Adipocyte (in vitro differentiated cells): Measurements from ENCODE around the gene CD82.
A peak's percentile ranks its signal among the peaks of the same experiment; 100 is the strongest.
"Not testable (repeated sequence)": the region's sequence is repeated elsewhere in the genome, so short reads cannot be mapped to it uniquely, and the experiment has no call there.

Experiments
- DNase-seq: peaks from one replicate; pipeline ENCODE4 v3.0.0-alpha.2; 2015; ENCODE audit warnings: low read depth
- H3K27me3 ChIP-seq: replicated peaks from 2 replicates; pipeline ENCODE4 v1.7.0; 2013; ENCODE audit warnings: mild to moderate bottlenecking, low read length, moderate library complexity; ENCODE audit not compliant: control insufficient read depth, insufficient read depth
- H3K36me3 ChIP-seq: 2 replicates; pipeline ENCODE4 v1.7.0; 2013; ENCODE audit warnings: low read length, mild to moderate bottlenecking, moderate library complexity; ENCODE audit not compliant: control insufficient read depth, insufficient read depth, severe bottlenecking
- H3K4me1 ChIP-seq: 2 replicates; pipeline ENCODE4 v1.7.0; 2013; ENCODE audit warnings: mild to moderate bottlenecking, low read length, moderate library complexity; ENCODE audit not compliant: control insufficient read depth, insufficient read depth
- H3K4me3 ChIP-seq: 2 replicates; pipeline ENCODE4 v1.7.0; 2013; ENCODE audit warnings: mild to moderate bottlenecking, low read length, moderate library complexity
- H3K9ac ChIP-seq: 2 replicates; pipeline ENCODE4 v1.7.0; 2013; ENCODE audit warnings: mild to moderate bottlenecking, low read length, moderate library complexity
- H3K9me3 ChIP-seq: 2 replicates; pipeline ENCODE4 v1.7.0; 2013; ENCODE audit warnings: mild to moderate bottlenecking, low read length, moderate library complexity; ENCODE audit not compliant: control insufficient read depth

The CD82 gene

GRCh38 chr11:44632466-44633123 is 67.1 kb downstream of the CD82 start:
- DNase-seq = no peak
- Histone ChIP-seq H3K4me3 (no peak overlapping the region), H3K9ac (no peak overlapping the region), H3K27me3 (peaks cover 15% of the 10 kb centered on the region), H3K9me3 (no peaks in the 10 kb centered on the region), H3K4me1 (peaks cover 22% of the 10 kb centered on the region), H3K36me3 (no peaks in the 10 kb centered on the region)

DNA sequence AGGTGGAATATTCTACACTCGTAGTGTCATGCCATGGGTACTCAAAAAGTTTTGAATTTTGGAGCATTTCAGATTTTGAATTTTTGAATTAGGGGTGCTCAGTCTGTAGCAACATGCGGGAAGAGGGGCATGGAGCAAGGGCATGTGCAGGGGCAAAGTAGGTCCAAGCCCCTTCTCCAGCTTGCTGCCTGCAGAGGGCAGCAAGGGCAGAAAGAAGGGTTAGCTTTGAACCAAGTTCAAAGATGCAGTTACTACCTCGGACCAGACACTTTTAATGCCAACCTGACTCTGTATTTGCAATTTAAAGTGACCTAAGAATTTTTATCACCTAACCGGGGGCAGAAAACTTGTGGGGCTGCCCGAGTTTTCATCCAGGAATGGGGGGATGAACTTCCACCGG is 68.2 kb downstream of the CD82 start:
- Histone ChIP-seq H3K27me3 (peaks cover 11% of the 10 kb centered on the region), H3K36me3 (no peaks in the 10 kb centered on the region), H3K4me1 (peaks cover 16% of the 10 kb centered on the region), H3K9me3 (no peaks in the 10 kb centered on the region), H3K9ac (no peak overlapping the region), H3K4me3 (no peak overlapping the region)
- DNase-seq = peak; percentile 15

DNA sequence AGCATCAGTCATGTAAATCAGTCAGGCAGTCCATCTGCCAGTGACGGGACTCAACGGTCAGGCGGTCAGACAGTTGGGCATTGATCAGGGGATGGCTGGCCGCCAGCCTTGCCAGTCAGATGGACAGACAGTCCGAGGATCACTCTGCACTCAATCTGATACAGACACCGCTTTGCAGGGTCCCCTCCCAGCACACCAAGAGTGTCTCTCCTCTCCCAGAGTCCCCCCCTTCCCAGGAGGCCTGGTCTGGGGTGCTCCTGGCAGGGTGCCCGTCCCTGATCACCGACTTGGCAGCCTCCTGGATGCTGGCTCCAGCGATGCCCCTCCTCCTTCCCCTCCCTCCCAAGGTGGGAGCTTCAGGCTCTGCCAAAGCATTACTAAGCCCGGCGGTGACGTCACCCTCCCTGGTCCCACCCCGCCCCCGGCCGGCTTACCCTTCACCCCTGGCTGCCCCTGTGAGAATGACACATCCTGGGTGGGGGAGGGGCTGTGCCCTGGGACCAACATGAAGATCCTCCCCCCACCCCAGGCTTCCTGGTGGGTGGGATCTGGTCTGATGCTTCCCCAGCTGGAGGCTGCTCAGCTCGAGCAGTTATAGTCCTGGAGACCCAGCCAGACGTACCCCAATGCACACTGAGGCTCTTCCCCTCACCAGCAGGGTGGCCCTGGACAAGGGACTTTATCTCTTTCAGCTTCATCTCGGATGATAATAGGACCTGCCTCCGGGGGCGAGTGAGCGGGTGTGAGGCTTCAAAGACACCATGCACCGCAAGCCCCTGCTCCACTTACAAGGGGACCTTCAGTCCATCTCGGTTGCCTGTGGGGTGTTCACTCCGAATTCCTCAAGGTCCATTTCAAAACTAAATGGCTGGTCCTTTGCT is 69.2 kb downstream of the CD82 start:
- H3K4me3 ChIP-seq = no peak overlapping the region
- H3K9me3 ChIP-seq = no peaks in the 10 kb centered on the region
- peak; percentile 32 for DNase-seq
- no peak overlapping the region for H3K9ac ChIP-seq
- H3K36me3 ChIP-seq = no peaks in the 10 kb centered on the region
- peaks cover 16% of the 10 kb centered on the region for H3K4me1 ChIP-seq
- H3K27me3 ChIP-seq = peaks cover 3% of the 10 kb centered on the region

- no peak overlapping the region for H3K9ac ChIP-seq
- no peak overlapping the region for H3K4me3 ChIP-seq
- H3K36me3 ChIP-seq = no peaks in the 10 kb centered on the region
- no peaks in the 10 kb centered on the region for H3K27me3 ChIP-seq
- no peaks in the 10 kb centered on the region for H3K9me3 ChIP-seq
- DNase-seq = peak; percentile 42
- H3K4me1 ChIP-seq = peaks cover 16% of the 10 kb centered on the region
Observed at GRCh38 chr11:44637487-44637886, 72.0 kb downstream of the CD82 start.

GRCh38 chr11:44638032-44638431 is 72.6 kb downstream of the CD82 start:
- H3K4me1 ChIP-seq = peaks cover 16% of the 10 kb centered on the region
- peaks cover 4% of the 10 kb centered on the region for H3K9me3 ChIP-seq
- no peaks in the 10 kb centered on the region for H3K27me3 ChIP-seq
- no peak overlapping the region for H3K9ac ChIP-seq
- H3K36me3 ChIP-seq = no peaks in the 10 kb centered on the region
- no peak overlapping the region for H3K4me3 ChIP-seq
- no peak for DNase-seq

- DNase-seq = no peak
- H3K36me3 ChIP-seq = no peaks in the 10 kb centered on the region
- peaks cover 39% of the 10 kb centered on the region for H3K9me3 ChIP-seq
- H3K9ac ChIP-seq = no peak overlapping the region
- no peaks in the 10 kb centered on the region for H3K27me3 ChIP-seq
- H3K4me3 ChIP-seq = no peak overlapping the region
- H3K4me1 ChIP-seq = no peaks in the 10 kb centered on the region
Observed at GRCh38 chr11:44643217-44643616, 77.8 kb downstream of the CD82 start.

GRCh38 chr11:44645827-44646226 is 80.4 kb downstream of the CD82 start:
- no peaks in the 10 kb centered on the region for H3K27me3 ChIP-seq

GRCh38 chr11:44647255-44647955 is 81.9 kb downstream of the CD82 start:
- Histone ChIP-seq H3K9me3 (peaks cover 39% of the 10 kb centered on the region), H3K27me3 (peaks cover 14% of the 10 kb centered on the region)
- not testable (repeated sequence) for H3K9ac ChIP-seq, DNase-seq, H3K4me1 ChIP-seq, H3K4me3 ChIP-seq, H3K36me3 ChIP-seq

More at GRCh38 chr11:44645827-44646226, 80.4 kb downstream of the CD82 start:
- no peak for DNase-seq
- Histone ChIP-seq H3K9ac (no peak overlapping the region), H3K9me3 (peaks cover 39% of the 10 kb centered on the region), H3K36me3 (no peaks in the 10 kb centered on the region), H3K4me3 (no peak overlapping the region), H3K4me1 (no peaks in the 10 kb centered on the region)

DNA sequence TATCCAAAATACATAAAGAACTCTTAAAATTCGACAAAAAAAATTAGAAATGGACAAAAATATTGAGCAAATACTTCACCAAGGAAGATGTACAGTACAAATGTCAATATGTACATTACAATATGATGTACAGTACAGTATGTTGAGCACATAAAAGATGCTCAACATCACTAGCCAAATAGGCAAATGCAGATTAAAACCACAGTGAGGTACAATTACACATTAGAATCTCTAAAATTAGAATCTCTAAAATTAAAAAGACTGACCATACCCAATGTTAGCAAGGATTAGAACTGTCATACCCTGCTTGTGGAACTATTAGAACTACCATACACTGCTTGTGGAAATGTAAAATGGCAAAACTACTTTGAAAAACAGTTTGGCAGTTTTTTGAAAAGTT is 82.6 kb downstream of the CD82 start:
- no peak overlapping the region for H3K4me3 ChIP-seq
- H3K9ac ChIP-seq = no peak overlapping the region
- peaks cover 20% of the 10 kb centered on the region for H3K27me3 ChIP-seq
- H3K9me3 ChIP-seq = peaks cover 35% of the 10 kb centered on the region
- no peaks in the 10 kb centered on the region for H3K4me1 ChIP-seq
- H3K36me3 ChIP-seq = no peaks in the 10 kb centered on the region
- DNase-seq = no peak

DNA sequence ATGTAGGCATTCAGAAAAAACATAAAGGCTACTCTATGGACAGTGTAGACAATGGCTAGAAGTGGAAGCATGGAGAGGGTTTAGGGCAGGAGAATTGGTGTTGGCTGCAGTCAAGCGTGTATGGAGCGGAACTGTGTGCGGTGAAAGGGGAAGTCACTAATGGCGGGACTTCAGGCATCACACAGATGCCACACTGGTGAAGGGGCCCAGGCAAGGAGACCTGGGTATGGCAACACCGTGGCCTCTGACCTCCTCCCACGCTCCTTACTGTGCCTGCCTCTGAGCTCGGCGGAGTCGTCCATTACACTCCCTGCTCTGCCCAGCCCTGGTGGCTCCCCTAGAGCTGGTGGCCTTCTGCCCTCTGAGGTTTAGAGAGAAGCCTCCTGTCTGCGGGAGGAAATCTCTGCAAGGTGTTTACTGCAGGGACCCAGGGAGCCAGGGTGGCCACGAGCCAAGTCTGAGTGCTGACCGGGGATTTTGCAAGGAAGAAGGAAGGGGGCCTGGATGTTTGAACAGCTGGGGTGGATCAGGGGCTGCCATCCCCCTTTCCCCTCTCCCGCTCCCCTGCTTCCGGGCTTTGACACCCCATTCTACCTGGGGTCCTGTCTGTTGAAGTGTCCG is 86.2 kb downstream of the CD82 start:
- H3K36me3 ChIP-seq = no peaks in the 10 kb centered on the region
- peaks cover 39% of the 10 kb centered on the region for H3K27me3 ChIP-seq
- no peak overlapping the region for H3K9ac ChIP-seq
- no peak overlapping the region for H3K4me3 ChIP-seq
- H3K9me3 ChIP-seq = peaks cover 7% of the 10 kb centered on the region
- DNase-seq = no peak
- H3K4me1 ChIP-seq = no peaks in the 10 kb centered on the region
